Memory B cell (primary cell): ENCODE data around the gene PPP1R1A.
A peak's percentile ranks its signal among the peaks of the same experiment; 100 is the strongest.

Experiments
- ATAC-seq: fragments of 150-1000 bp; cut with Tn5 transposase; 2 replicates; pipeline ENCODE4 v1.10.0; 2021; ENCODE audit warnings: low read depth, mild to moderate bottlenecking, moderate library complexity
- DNase-seq, 2 donors: peaks; one replicate each; pipeline ENCODE4 v3.0.0; 2022; ENCODE audit warnings: low spot score in 2 of 2
- H3K27ac Mint-ChIP-seq: one replicate; pipeline ENCODE4 v1.8.0; 2022; ENCODE audit warnings: mild to moderate bottlenecking, moderate library complexity, mixed read lengths
- H3K27me3 Mint-ChIP-seq: one replicate; pipeline ENCODE4 v1.8.0; 2022; ENCODE audit warnings: mixed read lengths
- H3K36me3 Mint-ChIP-seq: one replicate; pipeline ENCODE4 v1.8.0; 2022; ENCODE audit warnings: mild to moderate bottlenecking, mixed read lengths
- H3K4me1 Mint-ChIP-seq: one replicate; pipeline ENCODE4 v1.8.0; 2022; ENCODE audit warnings: mixed read lengths
- H3K4me3 Mint-ChIP-seq: one replicate; pipeline ENCODE4 v1.8.0; 2022; ENCODE audit warnings: mild to moderate bottlenecking, moderate library complexity, mixed read lengths
- H3K9me3 Mint-ChIP-seq: one replicate; pipeline ENCODE4 v1.8.0; 2022; ENCODE audit warnings: mixed read lengths

The PPP1R1A gene

DNA sequence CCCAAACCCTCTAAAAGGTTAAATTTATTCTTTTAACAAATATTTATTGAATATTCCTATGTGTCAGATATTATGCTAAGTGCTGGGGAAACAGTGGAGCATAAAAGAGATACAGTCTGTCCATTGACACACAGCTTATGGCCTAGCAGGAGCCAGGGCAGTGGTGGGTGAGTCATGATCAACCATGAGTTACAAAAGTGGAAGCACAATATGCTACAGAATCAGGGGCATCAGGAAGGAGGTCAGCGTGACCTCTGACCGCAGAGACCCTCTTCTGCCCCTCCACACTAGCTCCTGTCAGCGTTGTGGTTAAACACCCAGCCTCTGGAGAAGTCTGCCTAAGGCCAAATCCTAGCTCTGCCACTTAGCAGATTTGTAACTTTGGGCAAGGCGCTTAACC, 4.7 kb upstream of the PPP1R1A start:
- no peak overlapping the region for H3K27ac Mint-ChIP-seq
- H3K4me3 Mint-ChIP-seq, result no peak overlapping the region
- H3K4me1 Mint-ChIP-seq, result peaks cover 12% of the 10 kb centered on the region
- no peaks in the 10 kb centered on the region for H3K36me3 Mint-ChIP-seq
- H3K27me3 Mint-ChIP-seq, result peaks cover 33% of the 10 kb centered on the region
- no peak for ATAC-seq
- DNase-seq, result no peak
- H3K9me3 Mint-ChIP-seq, result no peaks in the 10 kb centered on the region

- no peak for ATAC-seq
- Mint-ChIP-seq H3K36me3 (no peaks in the 10 kb centered on the region), H3K4me1 (peaks cover 12% of the 10 kb centered on the region), H3K27me3 (peaks cover 33% of the 10 kb centered on the region), H3K4me3 (no peak overlapping the region), H3K9me3 (no peaks in the 10 kb centered on the region), H3K27ac (no peak overlapping the region)
- DNase-seq, result no peak
Measured at GRCh38 chr12:54592316-54592715, 3.9 kb upstream of the PPP1R1A start.

- Mint-ChIP-seq H3K9me3 (no peaks in the 10 kb centered on the region), H3K4me3 (no peak overlapping the region), H3K27ac (no peak overlapping the region), H3K36me3 (no peaks in the 10 kb centered on the region), H3K27me3 (peaks cover 37% of the 10 kb centered on the region), H3K4me1 (peaks cover 10% of the 10 kb centered on the region)
- DNase-seq (no peak), ATAC-seq (no peak)
Measured at GRCh38 chr12:54590978-54591591, 2.6 kb upstream of the PPP1R1A start.

DNA sequence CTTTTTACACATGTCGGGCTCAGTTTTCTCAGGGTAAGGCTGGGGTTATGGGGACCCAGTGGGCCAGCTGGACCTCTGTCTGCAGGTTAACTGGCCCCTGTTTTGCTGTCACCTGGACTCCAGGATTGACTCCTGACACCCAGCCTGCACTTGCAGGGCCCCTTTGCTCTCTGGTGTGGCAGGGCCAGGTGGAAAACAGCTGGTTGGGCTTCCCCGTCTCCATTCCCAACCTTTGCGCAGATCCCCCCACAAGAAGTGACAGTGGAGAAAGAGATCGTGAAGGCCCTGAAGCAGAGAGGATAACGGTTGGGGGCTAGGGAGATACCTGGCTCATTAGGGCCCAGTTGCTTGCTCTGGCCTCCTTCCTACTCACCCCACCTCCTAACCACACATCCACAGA, 1.5 kb upstream of the PPP1R1A start:
- H3K27me3 Mint-ChIP-seq, result peaks cover 41% of the 10 kb centered on the region
- peaks cover 10% of the 10 kb centered on the region for H3K4me1 Mint-ChIP-seq
- DNase-seq (no peak), ATAC-seq (no peak)
- no peak overlapping the region for H3K27ac Mint-ChIP-seq
- H3K4me3 Mint-ChIP-seq, result no peak overlapping the region
- no peaks in the 10 kb centered on the region for H3K36me3 Mint-ChIP-seq
- H3K9me3 Mint-ChIP-seq, result no peaks in the 10 kb centered on the region

GRCh38 chr12:54588890-54589267, 420 bp upstream of the PPP1R1A start:
- no peaks in the 10 kb centered on the region for H3K9me3 Mint-ChIP-seq
- no peaks in the 10 kb centered on the region for H3K36me3 Mint-ChIP-seq
- no peak for ATAC-seq
- peaks cover 37% of the 10 kb centered on the region for H3K27me3 Mint-ChIP-seq
- no peak overlapping the region for H3K4me3 Mint-ChIP-seq
- no peak for DNase-seq
- H3K4me1 Mint-ChIP-seq, result peaks cover 10% of the 10 kb centered on the region
- H3K27ac Mint-ChIP-seq, result no peak overlapping the region

DNA sequence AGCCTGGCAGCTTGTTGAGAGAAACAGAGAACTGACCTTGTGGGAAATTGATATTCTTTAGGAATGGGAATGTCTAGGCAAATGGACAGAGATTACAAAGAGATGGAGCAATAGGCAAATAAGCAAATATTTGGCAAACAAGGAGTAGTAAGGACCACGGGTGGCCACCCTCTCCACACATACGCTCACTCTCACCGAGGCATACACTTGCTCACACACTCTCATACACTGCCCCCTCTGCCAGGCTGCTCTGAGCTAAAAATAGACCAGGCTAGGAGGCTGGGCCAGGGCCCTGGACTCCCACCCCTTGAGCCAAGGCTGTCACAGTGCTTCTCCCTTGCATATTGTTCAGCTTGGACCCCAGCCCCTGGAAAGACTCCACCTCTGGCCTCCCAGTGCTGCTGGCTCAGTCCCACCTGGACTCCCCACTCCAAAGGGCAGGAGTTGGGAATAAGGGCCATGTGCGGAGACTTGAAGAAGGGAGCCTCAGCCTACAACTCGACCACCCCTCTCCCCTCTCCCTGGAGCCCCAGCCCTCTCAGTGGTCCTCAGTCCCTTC, 1.1 kb downstream of the PPP1R1A start:
- Mint-ChIP-seq H3K27ac (no peak overlapping the region), H3K9me3 (no peaks in the 10 kb centered on the region), H3K4me3 (no peak overlapping the region), H3K36me3 (no peaks in the 10 kb centered on the region), H3K27me3 (peaks cover 39% of the 10 kb centered on the region), H3K4me1 (peaks cover 10% of the 10 kb centered on the region)
- no peak for DNase-seq
- no peak for ATAC-seq

- peaks cover 36% of the 10 kb centered on the region for H3K27me3 Mint-ChIP-seq
- no peak overlapping the region for H3K4me3 Mint-ChIP-seq
- ATAC-seq, result no peak
- DNase-seq, result no peak
- peaks cover 10% of the 10 kb centered on the region for H3K4me1 Mint-ChIP-seq
- H3K36me3 Mint-ChIP-seq, result no peaks in the 10 kb centered on the region
- no peak overlapping the region for H3K27ac Mint-ChIP-seq
- H3K9me3 Mint-ChIP-seq, result no peaks in the 10 kb centered on the region
Measured at GRCh38 chr12:54586620-54587019, 1.8 kb downstream of the PPP1R1A start.

- ATAC-seq (no peak), DNase-seq (no peak)
- Mint-ChIP-seq H3K27ac (no peak overlapping the region), H3K27me3 (peaks cover 29% of the 10 kb centered on the region), H3K4me3 (no peak overlapping the region), H3K36me3 (no peaks in the 10 kb centered on the region), H3K9me3 (no peaks in the 10 kb centered on the region), H3K4me1 (peaks cover 10% of the 10 kb centered on the region)
Measured at GRCh38 chr12:54585243-54585642, 3.2 kb downstream of the PPP1R1A start.

DNA sequence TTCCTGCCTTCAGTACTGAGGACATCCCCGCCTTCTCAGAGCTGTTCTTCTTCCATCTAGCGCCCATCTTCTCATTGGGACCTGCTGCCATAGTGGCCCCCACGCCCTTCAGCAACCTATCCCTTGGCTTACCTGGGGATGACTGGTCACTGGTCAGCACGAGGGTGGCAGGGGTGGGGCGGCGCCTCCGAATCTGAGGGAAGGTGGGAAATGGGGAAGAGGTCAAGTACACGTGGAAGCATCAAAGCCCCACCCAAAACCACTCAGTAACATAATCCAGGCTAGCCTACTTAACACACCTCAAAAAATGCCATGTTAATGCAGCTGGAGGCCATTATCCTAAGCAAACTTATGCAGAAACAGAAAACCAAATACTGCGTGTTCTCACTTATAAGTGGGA, 4.3 kb downstream of the PPP1R1A start:
- Mint-ChIP-seq H3K4me3 (no peak overlapping the region), H3K27me3 (peaks cover 20% of the 10 kb centered on the region), H3K4me1 (peaks cover 11% of the 10 kb centered on the region), H3K9me3 (no peaks in the 10 kb centered on the region), H3K36me3 (no peaks in the 10 kb centered on the region), H3K27ac (no peak overlapping the region)
- DNase-seq (no peak), ATAC-seq (no peak)

- no peaks in the 10 kb centered on the region for H3K9me3 Mint-ChIP-seq
- H3K36me3 Mint-ChIP-seq, result no peaks in the 10 kb centered on the region
- no peak overlapping the region for H3K4me3 Mint-ChIP-seq
- H3K27me3 Mint-ChIP-seq, result peaks cover 16% of the 10 kb centered on the region
- DNase-seq (no peak), ATAC-seq (no peak)
- peaks cover 7% of the 10 kb centered on the region for H3K4me1 Mint-ChIP-seq
- no peak overlapping the region for H3K27ac Mint-ChIP-seq
Measured at GRCh38 chr12:54583726-54584125, 4.7 kb downstream of the PPP1R1A start.

- no peaks in the 10 kb centered on the region for H3K36me3 Mint-ChIP-seq
- no peaks in the 10 kb centered on the region for H3K9me3 Mint-ChIP-seq
- H3K4me3 Mint-ChIP-seq, result no peak overlapping the region
- ATAC-seq, result no peak
- no peak for DNase-seq
- H3K4me1 Mint-ChIP-seq, result peaks cover 6% of the 10 kb centered on the region
- H3K27me3 Mint-ChIP-seq, result peaks cover 8% of the 10 kb centered on the region
- H3K27ac Mint-ChIP-seq, result no peak overlapping the region
Measured at GRCh38 chr12:54581412-54581811, 7.0 kb downstream of the PPP1R1A start.

DNA sequence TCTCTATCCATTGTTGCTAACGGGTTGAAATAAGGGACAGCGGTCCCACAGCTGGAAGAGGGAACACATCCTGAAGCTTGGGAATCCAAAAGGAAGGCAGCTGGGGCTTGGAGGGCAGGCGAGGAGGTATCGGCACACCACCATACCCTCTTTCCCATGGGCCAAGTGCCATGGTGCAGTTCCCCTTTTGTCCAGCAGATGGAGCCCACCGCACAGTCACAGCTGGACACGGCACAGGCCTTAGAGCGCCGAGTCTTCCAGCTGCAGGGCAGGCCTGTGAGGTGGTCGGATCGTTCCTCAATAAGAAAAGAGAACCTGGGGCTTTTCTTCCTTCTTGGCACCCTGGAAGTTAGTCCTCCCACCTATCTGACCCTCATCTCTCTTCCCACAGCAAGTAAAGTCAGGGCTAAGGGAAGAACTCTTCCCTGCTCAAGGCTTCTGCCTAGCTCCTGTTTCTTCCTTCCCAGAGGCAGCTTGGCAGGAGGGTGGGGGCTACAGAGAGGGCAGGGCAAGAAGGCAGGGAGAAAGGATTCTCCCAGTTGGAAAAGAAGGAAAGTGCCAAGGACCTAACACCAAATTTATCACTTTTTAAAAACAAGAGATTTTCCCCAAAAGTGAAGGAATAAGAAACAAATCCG, 8.6 kb downstream of the PPP1R1A start:
- ATAC-seq (peak; percentile 96), DNase-seq (peak; percentile 82 to 92)
- peaks cover 1% of the 10 kb centered on the region for H3K36me3 Mint-ChIP-seq
- peaks cover 11% of the 10 kb centered on the region for H3K4me1 Mint-ChIP-seq
- no peak overlapping the region for H3K27ac Mint-ChIP-seq
- H3K4me3 Mint-ChIP-seq, result no peak overlapping the region
- H3K27me3 Mint-ChIP-seq, result peaks cover 3% of the 10 kb centered on the region
- no peaks in the 10 kb centered on the region for H3K9me3 Mint-ChIP-seq

DNA sequence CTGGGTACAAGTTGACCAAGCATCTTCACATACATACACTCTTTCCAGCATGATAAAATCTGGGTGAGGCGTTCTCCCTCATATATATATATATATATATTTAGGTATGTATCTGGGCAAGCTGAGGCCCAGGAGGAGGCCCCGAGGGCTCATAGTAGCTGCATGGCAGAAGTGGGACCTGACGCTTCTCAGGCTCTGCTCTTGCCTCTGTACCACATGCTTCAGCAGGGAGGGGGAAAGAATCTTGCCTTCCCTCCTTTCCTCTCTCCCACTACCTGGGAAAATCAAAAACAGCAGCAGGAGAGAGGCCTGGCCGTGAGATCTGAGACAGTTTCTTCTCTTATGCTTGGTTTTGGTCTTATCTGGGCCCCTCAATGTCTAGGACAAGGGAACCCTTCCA, 9.2 kb downstream of the PPP1R1A start:
- Mint-ChIP-seq H3K27ac (no peak overlapping the region), H3K36me3 (peaks cover 1% of the 10 kb centered on the region)
- ATAC-seq, result peak; percentile 13

GRCh38 chr12:54578778-54579177, 9.7 kb downstream of the PPP1R1A start:
- no peak for DNase-seq
- no peaks in the 10 kb centered on the region for H3K9me3 Mint-ChIP-seq
- H3K27ac Mint-ChIP-seq, result no peak overlapping the region
- H3K4me1 Mint-ChIP-seq, result peaks cover 11% of the 10 kb centered on the region
- no peak overlapping the region for H3K4me3 Mint-ChIP-seq
- peaks cover 1% of the 10 kb centered on the region for H3K36me3 Mint-ChIP-seq
- H3K27me3 Mint-ChIP-seq, result peaks cover 1% of the 10 kb centered on the region
- ATAC-seq, result no peak

More for the DNA sequence above, 9.2 kb downstream of the PPP1R1A start:
- no peaks in the 10 kb centered on the region for H3K9me3 Mint-ChIP-seq
- peaks cover 11% of the 10 kb centered on the region for H3K4me1 Mint-ChIP-seq
- no peak for DNase-seq
- H3K27me3 Mint-ChIP-seq, result peaks cover 1% of the 10 kb centered on the region
- no peak overlapping the region for H3K4me3 Mint-ChIP-seq

DNA sequence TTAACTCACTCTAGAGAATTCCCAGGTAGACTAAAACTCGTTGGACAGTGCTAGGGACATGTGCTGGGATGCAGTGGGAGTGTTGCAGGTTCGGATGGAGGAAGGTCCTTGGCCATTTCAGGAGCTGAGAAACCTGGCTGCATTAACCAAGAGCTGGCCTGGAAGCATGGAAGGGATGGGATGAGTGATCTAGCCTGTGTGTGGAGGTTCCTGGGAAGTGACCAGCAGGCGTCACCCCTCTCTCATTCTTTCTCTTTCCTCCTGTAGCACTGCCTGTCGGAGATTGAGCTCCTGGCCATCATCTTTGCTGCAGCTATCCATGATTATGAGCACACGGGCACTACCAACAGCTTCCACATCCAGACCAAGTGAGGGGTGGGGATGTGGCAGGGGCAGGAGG, 15.6 kb downstream of the PPP1R1A start:
- Mint-ChIP-seq H3K27me3 (no peaks in the 10 kb centered on the region), H3K9me3 (no peaks in the 10 kb centered on the region), H3K4me1 (peaks cover 5% of the 10 kb centered on the region), H3K4me3 (no peak overlapping the region), H3K27ac (peak overlapping the region; percentile 43), H3K36me3 (peaks cover 12% of the 10 kb centered on the region)
- ATAC-seq (no peak), DNase-seq (no peak)
